Right lobe of liver (tissue), 6 donors: ENCODE measurements around the gene ST14. TPM values are rescaled to one million over a fixed set of nuclear protein-coding genes. Genes with fewer than 3 reads are reported as not detected.

Experiments
- ATAC-seq, 4 donors: fragments of 200-7000 bp; cut with Tn5 transposase; one replicate each; pipeline ENCODE4 v1.9.1; 2020; ENCODE audit warnings: mild to moderate bottlenecking in 4 of 4, moderate library complexity in 4 of 4
- DNase-seq, 3 donors: peaks; one replicate each; pipeline ENCODE4 v3.0.0-alpha.2; 2020
- H3K27ac ChIP-seq, 3 donors: fragments of 200-600 bp; one replicate each; pipeline ENCODE4 v1.8.0; 2022
- H3K27me3 ChIP-seq, 2 donors: fragments of 200-600 bp; one replicate each; pipeline ENCODE4 v1.8.0; 2022
- H3K36me3 ChIP-seq, 4 donors: fragments of 200-600 bp; sonication (generic) in 1 of 4; one replicate each; pipeline versions ENCODE4 v1.5.1 to v1.8.0; 2017 to 2022; ENCODE audit warnings: control low read depth in 1 of 4
- H3K4me1 ChIP-seq, 4 donors: fragments of 200-600 bp; sonication (generic) in 1 of 4; one replicate each; pipeline versions ENCODE4 v1.5.1 to v1.8.0; 2017 to 2022; ENCODE audit warnings: control low read depth in 1 of 4
- H3K4me3 ChIP-seq, 3 donors: fragments of 200-600 bp; one replicate each; pipeline ENCODE4 v1.8.0; 2022
- H3K9me3 ChIP-seq, 4 donors: fragments of 200-600 bp; sonication (generic) in 1 of 4; one replicate each; pipeline versions ENCODE4 v1.5.1 to v1.8.0; 2017 to 2022; ENCODE audit warnings: control low read depth in 1 of 4
- CTCF ChIP-seq, 4 donors: fragments of 200-600 bp in 3 of 4; fragments of 450-650 bp in 1 of 4; IDR thresholded peaks; one replicate each; pipeline versions ENCODE4 v1.5.1 to v1.8.0; 2016 to 2022; ENCODE audit warnings: antibody characterized with exemption in 4 of 4, mild to moderate bottlenecking in 2 of 4
- POLR2A ChIP-seq: fragments of 450-650 bp; IDR thresholded peaks from one replicate; pipeline ENCODE4 v1.6.1; 2017; ENCODE audit warnings: antibody characterized with exemption, mild to moderate bottlenecking
- WGBS: methylation state at CpG from one replicate; pipeline ENCODE4 v1.1.6; 2018; ENCODE audit warnings: low coverage, low lambda C conversion rate; ENCODE audit not compliant: insufficient coverage; ENCODE audit errors: missing lambda C conversion rate; 5-methylcytosine and 5-hydroxymethylcytosine counted together
- intact Hi-C, 2 donors: fragments of 100-400 bp; cut with DNase I; formaldehyde crosslinking; loops; one replicate each; pipeline versions ENCODE4 v1.11.2 to v1.14.1; 2022
- total RNA-seq, 6 experiments: library from RNA; depleted of rRNA in 2 of 6; stranded (reverse); fragments of >200 nt in 2 of 6; fragmentation: NEBNext Ultra II Directional in 3 of 6; extraction: Animal tissue kit (Norgen Biotek cat#: 25700) in 3 of 6; gene quantifications; one replicate each; pipeline versions ENCODE4 v1.1.0 to v1.2.4, GENCODE V29; 2016 to 2023
- donor health status: DM: no; HTN: yes; CAD: no.
- donor health status: DM: no; HTN: no; CAD: no.
- donor health status: DM: no; HTN: no; CAD: no.
- donor health status: DM: no; HTN: yes; CAD: no.
- donor health status: DM: no; HTN: yes; CAD: no.

Gene ST14
- total RNA-seq, 6 experiments from 2014 or later: 2.5 to 16.7 (median 10.8) TPM

GRCh38 chr11:130179396-130180306 lies 20.1 kb downstream of the ST14 start:
- no peak for TF ChIP-seq CTCF (IDR thresholded peaks at IDR 0.05)
- TF ChIP-seq POLR2A: no peak
- DNase-seq (peak in 1 of 3 donors; percentile 74), ATAC-seq (peak in 1 of 4 donors; percentile 20)
- H3K4me3 ChIP-seq: no peak overlapping the region
- no peaks in the 10 kb centered on the region for H3K9me3 ChIP-seq
- H3K27me3 ChIP-seq: no peaks in the 10 kb centered on the region
- H3K27ac ChIP-seq: peak overlapping the region in 1 of 3 donors; percentile 84
- WGBS: 65% methylated on average over 8 of the region's 21 CpGs
- no peaks in the 10 kb centered on the region for H3K36me3 ChIP-seq
- H3K4me1 ChIP-seq: peaks cover 0 to 49% (median 16%) of the 10 kb centered on the region in 4 donors
- intact Hi-C loops: no loop called here

- Histone ChIP-seq H3K27ac (peak overlapping the region; percentile 12 to 84 (median 33)), H3K4me3 (no peak overlapping the region), H3K36me3 (no peaks in the 10 kb centered on the region), H3K27me3 (no peaks in the 10 kb centered on the region), H3K9me3 (no peaks in the 10 kb centered on the region), H3K4me1 (peaks cover 0 to 49% (median 16%) of the 10 kb centered on the region in 4 donors)
- intact Hi-C loops: no loop called here
- peak in 2 of 4 donors; percentile 9 to 34 for ATAC-seq
- 36% methylated on average over 3 of the region's 4 CpGs for WGBS
- DNase-seq: no peak
- TF ChIP-seq POLR2A (no peak), CTCF (IDR thresholded peaks at IDR 0.05) (no peak)
Measured at GRCh38 chr11:130180491-130180890, 20.9 kb downstream of the ST14 start.

DNA sequence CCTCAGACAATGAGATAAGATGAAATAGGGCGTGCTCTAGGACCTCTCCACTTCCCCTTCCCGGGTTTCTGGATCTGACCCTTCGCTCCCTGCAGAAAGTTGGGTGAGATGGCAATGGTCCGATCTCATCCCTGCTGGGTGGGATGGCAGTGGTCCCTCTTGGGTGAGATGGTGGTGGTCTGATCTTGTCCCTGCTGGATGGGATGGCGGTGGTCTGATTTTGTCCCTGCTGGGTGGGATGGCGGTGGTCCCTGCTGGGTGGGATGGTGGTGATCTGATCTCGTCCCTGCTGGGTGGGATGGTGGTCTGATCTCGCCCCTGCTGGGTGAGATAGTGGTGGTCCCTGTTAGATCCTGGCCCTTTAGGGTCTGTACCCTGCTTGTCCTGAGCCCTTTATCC lies 21.3 kb downstream of the ST14 start:
- Histone ChIP-seq H3K27ac (peak overlapping the region; percentile 12 to 84 (median 33)), H3K4me3 (no peak overlapping the region), H3K4me1 (peaks cover 0 to 49% (median 16%) of the 10 kb centered on the region in 4 donors), H3K36me3 (no peaks in the 10 kb centered on the region), H3K27me3 (no peaks in the 10 kb centered on the region), H3K9me3 (no peaks in the 10 kb centered on the region)
- 49% methylated on average over 5 of the region's 8 CpGs for WGBS
- TF ChIP-seq CTCF (IDR thresholded peaks at IDR 0.05) (no peak), POLR2A (no peak)
- intact Hi-C loops: no loop called here
- DNase-seq: no peak
- ATAC-seq: no peak

DNA sequence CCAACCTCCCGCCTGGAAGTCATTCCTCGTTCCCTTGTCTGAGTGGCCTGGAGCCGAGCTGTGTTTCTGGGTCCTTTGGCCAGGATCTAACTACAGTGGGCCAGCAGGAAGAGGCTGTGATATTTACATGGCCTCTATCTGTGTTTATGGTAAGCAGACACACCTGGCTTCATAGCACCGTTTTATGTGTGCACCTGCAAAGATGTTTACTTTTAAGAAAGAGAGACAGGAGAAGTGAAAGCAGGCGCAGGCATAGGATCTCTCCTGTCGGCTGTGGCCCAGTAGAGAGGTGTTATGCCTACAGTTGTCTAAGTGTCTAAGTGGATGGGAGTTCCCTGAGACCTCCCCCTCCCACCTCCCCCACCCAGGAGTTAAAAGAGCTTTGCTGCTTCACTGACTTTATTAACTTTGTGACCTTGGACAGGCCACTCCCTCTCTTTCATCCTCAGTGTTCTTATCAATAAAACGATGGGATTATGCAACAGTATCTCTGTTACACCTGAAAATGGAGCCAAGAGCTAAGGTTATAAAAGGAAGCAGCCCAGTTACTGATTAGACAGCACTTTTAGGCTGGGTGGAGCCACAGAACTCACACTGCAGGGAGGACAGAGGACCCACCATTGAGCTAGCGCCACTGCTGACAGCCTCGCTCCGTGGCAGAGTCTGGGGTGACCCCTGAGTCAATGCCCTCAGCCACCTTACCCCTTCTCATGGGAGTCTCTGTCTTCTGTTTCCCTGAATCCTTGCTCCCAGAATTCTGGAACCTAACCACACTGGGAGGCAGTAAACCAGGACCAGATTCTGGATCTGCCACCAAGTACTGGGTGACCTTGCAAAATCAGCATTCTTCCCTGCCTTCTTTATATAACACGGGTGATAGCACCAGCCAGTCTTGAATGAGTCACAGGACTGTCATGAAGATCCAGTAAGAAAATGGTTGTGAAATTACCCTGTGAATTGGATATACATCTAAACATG lies 22.0 kb downstream of the ST14 start:
- no peaks in the 10 kb centered on the region for H3K36me3 ChIP-seq
- peak overlapping the region in 2 of 3 donors; percentile 12 to 14 for H3K4me3 ChIP-seq
- 21% methylated on average over 10 of the region's 11 CpGs for WGBS
- no peaks in the 10 kb centered on the region for H3K9me3 ChIP-seq
- ATAC-seq: peak; percentile 85 to 93 (median 89)
- H3K4me1 ChIP-seq: peaks cover 0 to 49% (median 16%) of the 10 kb centered on the region in 4 donors
- intact Hi-C loops: no loop called here
- H3K27me3 ChIP-seq: no peaks in the 10 kb centered on the region
- H3K27ac ChIP-seq: peak overlapping the region; percentile 12 to 84 (median 33)
- DNase-seq: peak; percentile 64 to 87 (median 85)
- TF ChIP-seq CTCF (IDR thresholded peaks at IDR 0.05): no peak
- peak; percentile 76 for TF ChIP-seq POLR2A
